ENCODE data around the gene IGDCC3.
"Not testable (repeated sequence)": the region's sequence is repeated elsewhere in the genome, so short reads cannot be mapped to it uniquely, and the experiment has no call there.

The IGDCC3 gene

GRCh38 chr15:65371976-65372786, 5.6 kb downstream of the IGDCC3 start:
- in situ Hi-C loops (cut with HindIII; ENCODE audit: low sequenced_read_pairs): no loop called here

GRCh38 chr15:65370885-65371284, 6.9 kb downstream of the IGDCC3 start:
- in situ Hi-C loops (cut with HindIII; ENCODE audit: low sequenced_read_pairs): no loop called here

GRCh38 chr15:65369651-65370050, 8.2 kb downstream of the IGDCC3 start:
- in situ Hi-C loops (cut with HindIII; ENCODE audit: low sequenced_read_pairs): no loop called here

GRCh38 chr15:65369212-65369547, 8.6 kb downstream of the IGDCC3 start:
- in situ Hi-C loops (cut with HindIII; ENCODE audit: low sequenced_read_pairs): no loop called here

- in situ Hi-C loops (cut with HindIII; ENCODE audit: low sequenced_read_pairs): no loop called here
Measured at GRCh38 chr15:65368302-65369211, 9.2 kb downstream of the IGDCC3 start.

- in situ Hi-C loops (cut with HindIII; ENCODE audit: low sequenced_read_pairs): no loop called here
Measured at GRCh38 chr15:65366122-65366892, 11.5 kb downstream of the IGDCC3 start.

- in situ Hi-C loops (cut with HindIII; ENCODE audit: low sequenced_read_pairs): no loop called here
Measured at GRCh38 chr15:65365229-65365628, 12.6 kb downstream of the IGDCC3 start.

- in situ Hi-C loops (cut with HindIII; ENCODE audit: low sequenced_read_pairs): no loop called here
Measured at GRCh38 chr15:65363766-65364165, 14.0 kb downstream of the IGDCC3 start.

GRCh38 chr15:65363306-65363705, 14.5 kb downstream of the IGDCC3 start:
- in situ Hi-C loops (cut with HindIII; ENCODE audit: low sequenced_read_pairs): no loop called here

GRCh38 chr15:65362491-65362890, 15.3 kb downstream of the IGDCC3 start:
- in situ Hi-C loops (cut with HindIII; ENCODE audit: low sequenced_read_pairs): no loop called here

- in situ Hi-C loops (cut with HindIII; ENCODE audit: low sequenced_read_pairs): no loop called here
Measured at GRCh38 chr15:65361708-65362459, 15.9 kb downstream of the IGDCC3 start.

- in situ Hi-C loops (cut with HindIII; ENCODE audit: low sequenced_read_pairs): no loop called here
Measured at GRCh38 chr15:65360506-65360905, 17.3 kb downstream of the IGDCC3 start.

- in situ Hi-C loops (cut with HindIII; ENCODE audit: low sequenced_read_pairs): no loop called here
Measured at GRCh38 chr15:65355988-65356353, 21.8 kb downstream of the IGDCC3 start.

- in situ Hi-C loops (cut with HindIII; ENCODE audit: low sequenced_read_pairs): no loop called here
Measured at GRCh38 chr15:65355173-65355987, 22.4 kb downstream of the IGDCC3 start.

- in situ Hi-C loops (cut with HindIII; ENCODE audit: low sequenced_read_pairs): no loop called here
Measured at GRCh38 chr15:65354835-65355172, 23.0 kb downstream of the IGDCC3 start.

- in situ Hi-C loops (cut with HindIII; ENCODE audit: low sequenced_read_pairs): not testable (repeated sequence)
Measured at GRCh38 chr15:65351972-65352371, 25.8 kb downstream of the IGDCC3 start.

- in situ Hi-C loops (cut with HindIII; ENCODE audit: low sequenced_read_pairs): no loop called here
Measured at GRCh38 chr15:65349338-65349737, 28.5 kb downstream of the IGDCC3 start.

- in situ Hi-C loops (cut with HindIII; ENCODE audit: low sequenced_read_pairs): not testable (repeated sequence)
Measured at GRCh38 chr15:65347756-65348155, 30.0 kb downstream of the IGDCC3 start.

- in situ Hi-C loops (cut with HindIII; ENCODE audit: low sequenced_read_pairs): no loop called here
Measured at GRCh38 chr15:65346856-65347598, 30.8 kb downstream of the IGDCC3 start.
